Measurements from ENCODE around the gene PTPA.

Gene PTPA

DNA sequence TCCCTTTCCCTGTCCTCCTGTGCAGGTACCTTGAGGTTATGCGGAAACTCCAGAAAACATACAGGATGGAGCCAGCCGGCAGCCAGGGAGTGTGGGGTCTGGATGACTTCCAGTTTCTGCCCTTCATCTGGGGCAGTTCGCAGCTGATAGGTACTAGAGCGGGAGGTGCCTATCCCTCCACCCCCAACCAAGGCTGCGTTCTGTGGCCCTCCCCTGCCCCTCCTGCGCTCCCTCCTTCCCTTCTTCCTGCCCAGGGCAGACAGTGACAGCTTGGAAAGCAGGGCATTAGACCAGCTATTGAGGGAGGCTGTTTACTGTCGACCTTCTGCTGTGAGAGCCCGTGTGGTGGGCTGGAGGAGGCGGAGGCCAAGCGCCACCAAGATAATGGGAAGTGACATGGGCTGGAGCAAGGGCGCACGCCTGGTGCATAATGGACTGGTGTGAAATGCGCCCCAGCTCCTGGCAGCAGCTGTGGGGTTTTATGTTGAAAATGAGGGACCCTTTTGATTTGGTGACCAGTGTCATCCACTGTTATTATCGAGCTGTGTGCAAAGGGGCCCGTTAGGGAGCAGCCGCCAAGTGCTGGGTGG, 25.3 kb downstream of the PTPA start:
- no peak for DNase-seq (ENCODE audit: low read depth in 2 of 2, low spot score in 1 of 2)

DNA sequence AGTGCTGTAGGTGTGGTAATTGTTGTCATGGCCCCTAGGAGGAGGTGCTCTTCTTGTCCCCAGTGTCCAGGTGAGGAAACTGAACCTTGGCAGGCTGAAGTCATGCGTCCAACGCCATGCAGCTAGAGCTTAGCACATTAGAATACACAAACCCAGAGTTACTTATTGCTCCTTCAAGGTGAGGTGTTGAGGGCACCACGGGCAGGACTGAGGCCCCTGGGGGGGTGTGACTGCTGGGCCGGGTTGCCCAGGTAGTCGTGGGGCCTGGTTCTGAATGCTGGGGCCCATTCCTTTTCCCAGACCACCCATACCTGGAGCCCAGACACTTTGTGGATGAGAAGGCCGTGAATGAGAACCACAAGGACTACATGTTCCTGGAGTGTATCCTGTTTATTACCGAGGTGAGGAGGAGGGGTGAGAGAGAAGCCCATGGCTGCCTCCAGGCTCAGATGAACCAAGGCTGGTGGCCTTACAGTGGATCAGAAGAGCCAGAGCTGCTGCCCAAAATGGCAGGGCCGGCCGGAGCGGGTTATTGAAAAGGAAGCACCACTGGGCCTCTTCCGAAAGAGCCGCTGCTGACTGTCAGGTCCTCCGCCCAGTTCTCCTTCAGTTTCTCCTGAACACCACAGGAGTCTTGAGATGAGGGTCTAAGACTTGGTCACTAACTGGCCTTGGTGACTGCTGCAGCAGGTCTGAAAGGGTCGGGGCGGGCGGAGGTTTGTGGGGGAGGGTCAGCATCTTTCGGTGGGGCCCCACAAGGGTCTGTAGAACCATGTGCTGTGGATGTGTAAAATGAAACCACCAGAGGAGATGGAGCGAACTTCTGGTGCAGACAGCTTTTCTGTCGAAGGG, 26.3 kb downstream of the PTPA start:
- no peak for DNase-seq (ENCODE audit: low read depth in 2 of 2, low spot score in 1 of 2)

DNA sequence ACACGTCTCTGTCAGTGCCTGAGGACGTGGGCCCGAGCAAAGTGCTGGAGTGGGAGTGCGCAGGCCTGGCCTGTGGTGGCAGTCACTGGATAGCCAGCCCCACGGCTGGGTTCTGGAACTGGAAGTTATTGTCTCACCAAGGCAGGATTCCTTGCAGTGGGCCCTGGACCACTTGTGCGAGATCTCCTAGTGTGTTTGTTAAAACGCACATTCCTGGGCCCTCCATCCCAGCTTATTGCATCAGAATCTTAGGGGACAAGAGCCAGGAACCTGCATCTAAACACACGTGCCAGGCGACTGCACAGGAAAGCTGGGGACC, 26.9 kb downstream of the PTPA start:
- DNase-seq (ENCODE audit: low read depth in 2 of 2, low spot score in 1 of 2): no peak

DNA sequence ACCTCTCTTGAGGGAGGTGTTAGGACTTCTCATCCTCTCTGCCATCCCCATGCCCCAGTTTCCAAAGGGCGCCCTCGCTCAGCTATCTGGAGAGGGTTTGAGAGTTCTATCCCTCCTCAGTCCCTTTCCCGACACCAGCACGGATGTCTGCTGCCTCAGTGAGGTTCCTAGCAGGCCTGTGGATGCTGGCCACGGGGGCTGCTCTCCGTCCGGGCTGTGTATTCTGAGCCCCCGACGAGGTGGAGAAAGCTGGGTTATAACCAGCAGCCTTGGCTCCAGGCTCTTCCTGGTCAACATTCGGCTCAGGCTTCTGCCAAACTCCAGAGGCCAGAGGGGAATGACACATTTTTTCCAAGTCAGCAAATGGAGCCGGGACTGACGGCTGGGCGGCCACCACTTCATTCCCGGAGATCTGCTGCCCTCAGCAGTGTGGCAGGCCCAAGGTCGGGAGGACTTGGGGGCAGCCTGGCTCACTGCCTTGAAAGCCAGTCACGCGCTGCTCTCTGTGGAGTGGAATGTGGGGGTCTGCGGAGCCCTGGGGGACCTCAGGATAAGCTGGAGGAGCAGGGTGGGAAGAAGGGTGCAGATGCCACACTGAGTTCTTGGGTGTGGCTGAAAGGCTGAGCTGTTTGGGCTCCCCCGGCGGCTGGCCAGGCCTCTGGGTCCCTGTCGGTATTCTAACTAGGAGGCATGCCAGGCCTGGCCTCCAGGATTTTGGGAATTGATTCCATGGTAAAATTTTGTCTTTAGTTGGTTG, 27.4 kb downstream of the PTPA start:
- DNase-seq (ENCODE audit: low read depth in 2 of 2, low spot score in 1 of 2): no peak

DNA sequence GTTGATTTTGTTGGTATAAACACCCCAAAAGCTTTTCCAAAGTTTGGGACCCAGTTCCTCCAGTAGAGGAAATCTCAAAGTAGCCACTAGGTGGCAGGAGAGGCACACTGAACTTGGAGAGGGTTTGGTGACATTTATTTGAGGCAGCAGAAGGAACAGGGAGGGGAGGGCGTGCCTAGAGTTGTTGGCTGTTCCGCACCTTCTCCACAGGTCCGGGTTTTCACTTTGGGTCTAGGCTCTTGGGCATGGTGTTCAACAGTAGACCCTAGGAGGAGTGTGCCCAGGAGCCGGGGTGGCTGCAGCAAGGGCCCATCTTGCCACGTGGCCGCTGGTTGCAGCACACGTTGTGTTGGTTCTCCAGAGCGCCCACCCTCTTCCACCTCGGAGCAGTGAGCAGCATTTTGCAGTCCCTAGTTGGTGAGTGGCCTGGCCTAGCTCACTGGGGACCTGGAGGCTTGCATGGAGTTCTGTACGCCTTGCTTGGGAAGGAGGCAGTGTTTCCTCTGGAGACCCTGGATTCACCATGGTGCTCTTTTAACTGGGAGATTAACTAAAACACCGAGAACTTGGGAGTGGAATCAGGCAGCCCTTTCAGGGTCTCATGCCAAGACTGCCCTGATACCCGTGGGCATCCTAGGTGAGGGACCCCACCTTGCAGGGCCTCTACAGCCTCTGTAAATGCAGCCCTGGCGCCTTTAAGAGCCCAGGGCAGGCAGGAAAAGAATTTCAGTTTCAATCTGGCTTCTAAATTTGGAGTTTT, 28.2 kb downstream of the PTPA start:
- peak; percentile 47 to 51 for DNase-seq (ENCODE audit: low read depth in 2 of 2, low spot score in 1 of 2)

DNA sequence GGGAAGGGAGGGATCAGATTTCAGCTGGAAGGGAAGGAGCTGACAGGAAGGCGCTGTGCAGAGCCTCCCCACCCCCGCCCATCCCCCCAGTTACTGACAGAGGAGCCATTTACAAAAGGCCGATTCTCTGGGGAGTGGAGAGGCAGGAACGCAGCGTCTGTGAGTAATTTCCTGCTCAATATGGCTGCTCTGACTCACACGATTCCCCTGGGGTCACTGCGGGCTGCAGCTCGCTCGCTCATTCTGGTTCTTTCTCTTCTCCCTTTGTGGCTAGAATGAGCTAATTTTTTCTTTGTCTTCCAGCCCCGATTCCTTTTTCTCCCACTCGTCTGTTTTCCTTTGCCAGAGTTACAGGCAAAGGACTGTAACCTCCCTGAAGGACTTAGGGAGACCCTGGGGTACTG, 28.8 kb downstream of the PTPA start:
- peak; percentile 52 to 75 for DNase-seq (ENCODE audit: low read depth in 2 of 2, low spot score in 1 of 2)

DNA sequence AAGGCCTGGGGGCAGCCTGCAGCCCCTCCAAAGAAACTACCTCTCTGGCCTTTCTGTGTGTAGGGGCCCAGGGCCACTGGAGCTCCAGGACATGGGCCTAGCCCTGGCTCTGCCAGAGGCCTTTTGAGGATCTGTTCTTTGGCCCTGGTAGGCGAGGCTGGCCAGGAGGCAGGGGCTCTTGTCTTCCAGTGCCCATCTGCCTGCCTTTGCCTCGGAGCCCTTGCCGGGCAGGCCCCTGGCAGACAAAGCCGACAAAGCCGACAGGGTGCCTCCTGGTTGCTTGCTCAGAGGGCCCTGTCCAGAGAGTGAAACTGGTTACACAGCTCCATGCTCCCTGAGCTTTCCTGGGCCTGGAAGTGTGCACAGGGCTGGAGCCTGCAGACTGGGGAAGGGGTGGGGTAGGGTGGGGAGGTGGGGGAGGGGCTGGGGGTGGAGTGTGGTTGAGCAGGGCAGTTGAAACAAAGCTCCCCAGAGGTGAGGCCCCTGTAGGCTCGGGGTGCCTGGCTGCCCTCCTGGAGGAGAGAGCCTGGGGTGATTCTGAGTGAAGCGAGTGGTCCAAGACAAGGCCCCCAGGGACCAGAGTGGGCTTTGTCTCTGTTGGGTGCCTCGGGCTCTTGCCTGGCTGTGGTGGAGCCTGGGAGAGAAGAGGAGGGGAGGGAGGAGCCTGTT, 29.3 kb downstream of the PTPA start:
- DNase-seq (ENCODE audit: low read depth in 2 of 2, low spot score in 1 of 2): no peak

DNA sequence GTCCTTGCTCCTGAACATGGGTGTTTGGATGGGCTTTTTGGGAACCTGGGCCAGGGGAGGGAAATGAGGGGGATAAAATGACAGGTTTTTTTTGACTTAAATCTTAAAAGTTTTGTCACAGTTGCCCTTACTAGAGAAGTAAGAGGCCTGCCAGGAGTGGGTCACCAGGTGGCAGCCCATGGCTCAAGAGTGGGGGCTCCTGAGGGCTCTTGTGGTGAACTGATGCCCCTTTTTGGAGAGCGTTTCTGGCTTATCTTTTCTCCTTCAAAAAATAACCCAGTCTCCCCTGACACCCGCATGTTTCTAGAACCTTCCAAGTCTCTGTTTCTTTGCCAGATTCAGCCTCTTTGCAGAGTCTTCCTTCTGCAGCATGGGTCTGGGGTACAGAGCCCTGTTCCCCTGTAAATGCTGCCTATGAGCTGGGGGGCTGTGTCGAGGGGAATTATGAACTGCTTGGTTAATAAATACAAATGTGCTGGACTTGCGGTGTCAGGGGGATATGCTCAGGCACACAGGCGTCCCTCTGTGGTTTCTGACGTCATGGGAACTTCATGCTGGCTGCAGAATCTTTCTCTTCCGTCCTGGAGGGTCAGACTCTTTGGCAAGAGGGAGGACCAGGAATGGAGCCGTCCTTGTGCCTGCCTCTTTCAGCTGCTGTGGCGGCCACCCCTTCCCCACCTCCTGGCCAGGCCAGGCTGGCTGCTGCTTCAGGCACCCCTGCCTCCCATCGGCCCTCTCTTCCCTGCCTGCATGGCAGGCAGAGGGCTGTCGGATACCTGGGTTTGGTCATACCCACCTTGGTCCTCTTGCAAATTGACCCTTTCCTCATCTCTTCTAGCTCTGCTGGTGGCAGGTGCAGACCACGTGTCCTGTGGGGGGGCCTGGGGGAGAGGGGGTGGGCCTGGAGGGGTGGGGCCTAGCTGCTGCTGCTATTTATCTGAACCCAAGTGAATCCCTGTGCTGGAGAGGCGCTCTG, 30.1 kb downstream of the PTPA start:
- peak in 1 of 2 donors; percentile 29 for DNase-seq (ENCODE audit: low read depth in 2 of 2, low spot score in 1 of 2)

DNA sequence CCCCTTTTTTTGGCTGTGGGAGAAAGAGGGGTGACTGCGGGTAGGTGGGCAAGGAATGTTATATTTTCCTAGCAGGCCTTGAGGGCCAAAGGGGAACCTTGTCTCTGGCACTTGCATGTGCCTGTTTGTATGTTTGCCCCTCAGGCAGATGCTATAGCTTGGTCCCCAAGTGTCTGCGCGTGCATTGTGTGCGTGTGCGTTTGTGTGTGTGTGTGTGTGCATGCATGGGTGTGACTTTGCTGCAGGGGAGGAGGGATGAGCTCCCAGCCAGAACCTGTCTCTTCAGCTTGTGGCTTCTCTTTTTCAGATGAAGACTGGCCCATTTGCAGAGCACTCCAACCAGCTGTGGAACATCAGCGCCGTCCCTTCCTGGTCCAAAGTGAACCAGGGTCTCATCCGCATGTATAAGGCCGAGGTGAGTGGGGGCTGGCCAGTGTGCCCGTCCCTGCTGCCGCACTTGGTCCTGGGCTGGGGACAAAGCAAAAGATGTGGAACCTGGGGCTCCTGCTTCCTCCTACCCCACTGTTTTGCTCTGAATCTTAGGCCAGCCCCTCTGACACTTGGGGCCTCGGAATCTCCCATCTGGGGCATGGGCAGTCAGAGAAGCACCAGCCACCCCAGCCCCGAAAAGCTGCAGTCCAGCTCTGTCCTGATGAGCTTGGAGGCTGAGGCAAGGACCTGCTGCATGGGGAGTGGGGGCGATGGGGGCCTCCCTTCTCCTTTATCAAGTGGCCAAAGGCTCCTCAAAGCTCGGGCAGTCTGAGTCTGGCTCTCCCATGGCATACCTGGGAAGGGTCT, 31.1 kb downstream of the PTPA start:
- DNase-seq (ENCODE audit: low read depth in 2 of 2, low spot score in 1 of 2): no peak

DNA sequence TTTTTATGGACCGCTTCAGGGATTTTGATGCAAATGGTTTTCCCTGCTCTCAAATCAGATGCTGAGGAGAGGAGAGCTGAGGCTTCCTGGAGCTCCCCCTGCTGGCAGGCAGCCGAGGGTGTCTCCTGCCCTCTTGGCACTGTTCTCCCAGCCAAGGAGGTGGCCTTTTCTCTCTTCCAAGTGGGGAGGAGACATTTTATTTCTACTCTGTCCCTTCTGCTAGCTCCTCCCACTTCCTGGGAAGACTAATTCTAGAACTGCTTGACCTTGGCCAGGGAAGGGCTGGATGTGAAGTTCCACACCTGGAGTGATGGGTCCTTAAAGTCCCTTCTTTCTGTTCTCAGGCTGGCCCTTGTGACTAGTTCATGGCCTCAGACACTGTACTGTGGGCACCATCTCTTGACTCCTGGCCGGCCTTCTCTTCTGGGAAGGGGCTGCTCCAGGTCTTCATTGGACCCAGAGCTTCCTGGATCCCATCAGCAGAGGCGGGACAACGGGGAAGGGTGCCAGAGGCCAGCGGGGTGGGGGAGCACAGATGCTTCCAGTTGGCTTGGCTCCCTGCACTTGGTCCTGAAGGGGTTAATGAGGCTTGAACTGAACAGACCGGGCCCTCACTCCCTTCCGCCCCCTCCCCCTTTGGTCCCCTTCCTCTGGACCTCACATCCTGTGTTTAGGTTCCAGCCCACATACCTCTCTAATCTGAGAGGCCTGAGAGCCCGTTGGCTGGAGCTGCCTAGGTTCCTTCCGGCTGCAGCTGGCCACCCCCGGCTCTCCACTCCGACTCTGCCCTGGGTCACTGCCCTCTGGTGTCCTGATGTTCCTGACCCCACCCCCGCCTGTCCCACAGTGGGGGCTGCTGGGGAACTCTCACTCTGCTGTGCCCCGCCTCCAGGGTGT, 32.1 kb downstream of the PTPA start:
- peak; percentile 50 to 54 for DNase-seq (ENCODE audit: low read depth in 2 of 2, low spot score in 1 of 2)

DNA sequence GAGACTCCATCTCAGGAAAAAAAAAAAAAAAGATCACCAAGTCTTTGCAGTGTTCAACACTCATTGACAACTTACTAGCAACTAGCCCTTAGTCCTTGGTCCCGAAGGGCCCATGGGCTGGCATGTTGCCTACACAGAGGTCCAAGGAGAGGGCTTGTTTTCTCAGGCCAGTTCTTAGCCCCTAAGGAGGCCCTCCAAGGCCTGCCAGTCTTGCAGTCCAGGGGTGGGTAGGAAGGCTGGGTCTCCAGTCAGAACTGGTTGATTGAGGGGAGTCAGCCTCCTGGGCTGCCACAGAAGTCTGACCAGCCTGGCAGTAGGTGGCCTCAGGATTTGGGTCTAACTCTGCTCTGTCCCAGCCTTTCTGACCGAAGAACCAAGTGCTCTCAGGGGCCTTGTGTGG, 34.1 kb downstream of the PTPA start:
- no peak for DNase-seq (ENCODE audit: low read depth in 2 of 2, low spot score in 1 of 2)

DNA sequence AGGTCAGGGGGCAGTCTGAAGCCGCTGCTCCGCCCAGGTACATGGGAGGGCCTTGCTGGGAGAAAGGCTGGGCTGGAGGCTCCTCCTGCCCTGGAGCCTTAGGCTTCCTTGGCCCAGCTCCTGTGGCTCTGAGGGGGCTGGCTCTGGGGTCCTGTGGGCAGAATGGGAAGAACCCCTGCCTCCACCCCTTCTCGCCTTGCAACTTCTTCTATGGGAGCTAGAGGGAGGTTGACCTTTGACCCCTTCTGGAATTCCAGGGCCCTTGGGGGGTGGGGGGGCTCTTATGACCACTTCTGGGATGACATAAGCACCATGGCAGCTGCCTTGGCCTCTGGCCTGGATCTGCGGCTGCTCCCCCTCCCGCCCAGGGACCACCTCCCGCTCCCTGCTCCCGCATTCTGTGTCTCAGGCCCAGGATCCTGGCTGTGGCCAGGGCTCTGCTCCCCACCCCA, 34.7 kb downstream of the PTPA start:
- no peak for DNase-seq (ENCODE audit: low read depth in 2 of 2, low spot score in 1 of 2)

DNA sequence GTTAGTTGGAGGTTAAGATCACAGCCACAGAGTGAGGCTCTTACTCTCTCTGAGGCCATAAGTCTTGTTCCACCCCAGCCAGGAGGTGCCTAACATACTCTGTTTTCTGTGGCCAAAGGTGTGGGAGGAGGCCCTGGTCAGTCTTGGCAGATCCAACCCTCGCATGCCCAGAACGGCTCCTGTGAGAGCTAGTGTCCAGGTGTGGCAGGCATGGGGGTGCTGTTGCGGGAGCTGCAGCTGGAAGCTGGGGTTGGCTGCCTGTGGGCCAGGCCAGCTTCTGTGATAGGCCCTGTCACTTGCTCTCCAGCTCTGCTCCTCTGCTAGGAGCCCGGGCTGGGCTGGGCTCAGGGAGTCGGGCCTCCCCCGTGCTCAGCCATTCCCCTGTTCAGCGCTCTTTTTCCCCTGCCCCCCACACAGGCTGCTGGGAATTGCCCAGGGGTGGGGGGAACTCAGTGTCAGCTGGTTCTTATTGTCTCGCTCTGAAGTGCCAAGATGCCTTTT, 35.3 kb downstream of the PTPA start:
- no peak for DNase-seq (ENCODE audit: low read depth in 2 of 2, low spot score in 1 of 2)

DNA sequence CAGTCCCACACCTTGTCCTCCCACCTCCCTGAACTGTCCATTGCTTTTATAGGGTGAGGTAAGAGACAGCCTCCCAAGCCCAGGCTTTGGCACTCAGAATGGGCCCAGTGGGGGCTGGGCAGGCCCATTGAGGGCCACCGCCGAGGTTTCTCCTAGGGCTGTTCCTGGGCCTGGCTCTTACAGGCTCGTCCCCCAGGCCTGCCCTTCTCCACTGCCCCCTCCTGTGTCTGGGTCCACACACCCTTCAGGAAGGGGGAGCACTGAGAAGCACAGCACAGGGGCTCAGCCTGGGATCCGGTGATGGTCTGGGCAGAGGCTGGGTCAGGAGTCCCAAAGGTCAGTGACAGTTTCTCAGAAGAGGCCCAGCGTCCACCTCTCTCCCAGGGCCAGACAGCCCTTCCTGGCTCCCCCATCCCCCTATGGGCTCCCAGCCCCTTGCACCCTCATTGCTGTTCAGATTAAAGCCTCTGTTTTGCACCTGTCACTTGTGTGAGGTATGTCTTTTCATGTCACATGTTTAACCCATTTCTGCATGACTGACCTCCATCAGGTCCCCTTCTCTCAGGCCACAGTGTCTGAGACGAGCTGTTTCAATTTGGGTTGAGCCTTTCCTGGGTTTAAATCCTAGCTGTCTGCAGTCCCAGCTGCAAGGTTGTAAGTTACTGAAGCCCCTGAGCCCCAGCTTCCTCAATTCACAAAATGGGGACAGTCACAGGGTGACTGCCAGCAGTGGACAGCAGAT, 37.4 kb downstream of the PTPA start:
- no peak for DNase-seq (ENCODE audit: low read depth in 2 of 2, low spot score in 1 of 2)

DNA sequence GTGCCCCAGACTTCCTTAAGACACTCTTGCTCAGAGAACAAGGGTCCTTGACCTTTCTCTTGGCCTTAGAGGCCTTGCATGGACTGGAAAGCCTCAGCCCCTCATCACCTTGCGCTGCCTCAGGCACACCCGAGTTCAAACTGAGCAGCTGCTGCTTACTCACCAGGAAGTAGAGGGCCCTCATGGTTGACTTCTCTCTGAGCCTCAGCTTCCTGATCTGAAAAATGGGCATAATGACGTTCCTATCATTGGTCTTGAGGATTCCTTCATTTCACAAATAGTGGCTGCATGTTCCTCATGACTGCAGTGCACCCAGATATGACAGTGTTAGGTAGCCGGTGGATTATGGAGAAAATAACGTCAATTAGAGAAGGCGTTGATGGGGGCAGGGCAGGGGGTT, 38.2 kb downstream of the PTPA start:
- DNase-seq (ENCODE audit: low read depth in 2 of 2, low spot score in 1 of 2): no peak

DNA sequence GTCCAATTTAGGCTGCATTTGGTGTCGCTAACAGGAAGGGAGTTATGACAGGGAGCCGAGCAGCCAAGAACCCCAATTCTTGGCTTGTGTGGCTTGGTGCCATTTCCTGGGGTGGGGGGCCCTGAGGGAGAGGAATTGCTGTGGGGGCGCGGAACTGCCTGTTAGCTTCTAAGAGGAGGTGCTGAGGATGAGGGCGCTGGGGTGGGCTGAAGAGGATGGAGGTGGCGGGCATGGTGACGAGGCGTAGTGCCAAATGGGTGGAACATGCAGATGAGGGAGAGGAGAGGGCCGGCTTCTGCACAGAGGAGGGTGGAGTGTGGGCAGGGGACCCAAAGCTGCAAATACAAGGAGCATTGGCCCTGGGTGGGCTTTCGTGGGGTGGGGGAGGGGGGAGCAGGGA, 38.9 kb downstream of the PTPA start:
- no peak for DNase-seq (ENCODE audit: low read depth in 2 of 2, low spot score in 1 of 2)

DNA sequence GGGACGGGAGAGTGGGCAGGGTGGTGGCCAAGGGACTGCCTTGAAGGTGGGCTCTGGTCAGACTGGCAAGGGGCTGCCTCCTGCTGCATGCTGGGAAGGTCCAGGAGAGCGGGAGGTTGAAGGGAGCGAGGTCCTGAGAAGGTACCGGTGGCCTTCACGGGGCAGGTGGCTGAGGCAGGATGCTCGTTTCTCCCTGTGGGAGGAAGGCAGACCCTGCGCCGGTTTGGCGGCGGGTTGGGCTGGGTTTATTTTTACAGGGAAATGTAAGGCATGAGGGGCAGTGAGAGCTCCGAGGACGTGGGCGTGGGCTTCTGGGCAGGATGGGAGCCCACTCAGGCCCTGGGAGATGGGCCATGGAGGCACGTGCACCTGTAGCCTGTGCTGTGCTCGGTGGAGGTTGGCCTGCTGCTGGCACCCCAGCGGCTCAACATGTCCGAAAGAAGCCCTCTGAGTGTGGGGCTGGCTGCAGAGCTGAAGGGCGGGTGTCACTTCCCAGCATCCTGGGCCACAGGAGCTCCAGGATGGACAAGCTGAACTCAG, 39.5 kb downstream of the PTPA start:
- no peak for DNase-seq (ENCODE audit: low read depth in 2 of 2, low spot score in 1 of 2)

All from stimulated activated CD8-positive, alpha-beta memory T cell treated with anti-CD3 and anti-CD28 coated beads, Interleukin-4, amount 100 ng/mL, for 4 hours (primary cell).